NOMO-1 treated with DMSO at 0.1 percent for 48 hours (cell line): Measurements from ENCODE around the gene COLEC12.

Experiments used
- DNase-seq: peaks from one replicate; lab custom pipeline; 2025; ENCODE audit not compliant: unreplicated experiment; lab: John Stamatoyannopoulos, UW

COLEC12 gene

GRCh38 chr18:506264-506663, 5.8 kb upstream of the COLEC12 start:
- no peak for DNase-seq

- DNase-seq, result no peak
Measured at GRCh38 chr18:505483-506122, 5.1 kb upstream of the COLEC12 start.

DNA sequence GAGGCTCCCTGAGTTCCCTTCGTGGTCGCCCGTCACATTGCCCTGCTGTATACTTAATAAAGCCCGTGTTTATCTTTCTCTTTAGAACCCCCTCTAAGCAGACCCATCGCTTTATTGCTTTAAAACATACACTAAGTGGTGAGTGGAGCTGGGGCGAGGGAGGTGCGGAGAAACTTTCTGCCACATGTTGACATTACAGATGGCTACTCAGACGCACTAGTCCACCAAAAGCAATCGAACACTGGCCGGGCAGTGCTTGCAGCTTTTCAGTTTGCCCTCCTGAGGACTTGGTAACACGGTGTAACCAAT, 859 bp upstream of the COLEC12 start:
- no peak for DNase-seq

DNA sequence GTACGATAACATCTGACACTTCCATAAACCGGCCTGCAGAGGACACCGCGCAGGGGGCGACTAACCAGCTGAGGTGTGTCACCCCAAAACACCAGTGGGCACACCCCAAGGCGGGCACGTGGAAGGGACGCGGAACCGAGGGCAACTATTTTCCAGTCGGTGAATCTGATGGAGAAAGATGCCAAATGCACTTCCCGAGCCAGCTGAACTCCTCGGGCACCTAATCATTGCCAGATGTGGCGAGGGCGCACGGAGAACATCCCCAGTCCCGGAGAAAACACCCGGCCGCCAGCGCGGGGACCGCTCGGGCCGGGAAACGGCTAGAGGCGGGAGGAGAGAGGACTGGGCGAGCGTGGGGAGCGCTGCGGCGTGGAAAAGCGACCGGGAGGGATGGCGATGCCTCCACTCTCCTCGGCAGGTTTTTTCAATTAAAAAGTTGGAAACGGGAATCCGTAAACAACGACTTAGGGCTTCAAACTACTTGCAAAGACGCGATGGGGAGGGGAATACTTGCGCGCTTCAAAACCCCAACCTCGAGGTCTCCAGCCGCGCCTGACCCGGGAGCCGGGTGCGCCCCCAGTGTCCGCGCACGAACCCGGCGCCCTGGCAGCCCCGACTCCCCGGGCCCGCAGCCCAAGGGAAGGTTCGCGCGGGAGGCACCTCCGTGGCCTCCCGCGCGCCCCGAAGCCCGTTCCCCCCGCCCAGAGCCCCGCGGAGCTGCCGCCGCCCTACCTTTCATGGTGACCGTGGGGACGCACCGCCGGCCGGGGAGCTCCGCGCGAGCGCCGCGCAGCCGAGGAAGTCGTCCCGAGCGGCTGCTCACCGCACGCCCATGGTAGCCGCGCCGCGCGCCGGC, 497 bp downstream of the COLEC12 start:
- no peak for DNase-seq

GRCh38 chr18:498931-499775, 1.3 kb downstream of the COLEC12 start:
- peak; percentile 18 for DNase-seq

GRCh38 chr18:497688-498087, 2.8 kb downstream of the COLEC12 start:
- no peak for DNase-seq

DNA sequence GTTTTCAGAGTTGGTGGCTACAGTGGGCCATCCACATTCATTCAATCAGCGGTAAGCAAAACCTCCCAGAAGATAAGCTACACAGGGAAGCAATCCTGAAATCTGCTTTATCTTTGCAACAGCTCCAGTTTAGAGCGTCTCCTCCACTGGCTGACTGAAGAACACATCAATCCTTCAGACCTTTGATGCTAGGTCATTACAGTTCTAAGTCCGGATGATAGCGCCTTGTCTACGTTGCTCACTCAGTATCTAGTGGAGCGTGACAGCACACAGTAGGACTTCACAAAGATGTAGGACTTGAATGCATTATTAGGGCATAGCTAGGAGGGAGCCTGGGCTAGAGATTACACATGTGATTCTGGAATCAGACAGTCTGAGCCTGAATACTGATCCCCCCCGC, 5.0 kb downstream of the COLEC12 start:
- DNase-seq, result no peak

GRCh38 chr18:495017-495416, 5.5 kb downstream of the COLEC12 start:
- DNase-seq, result peak; percentile 44

- DNase-seq, result no peak
Measured at GRCh38 chr18:493986-494983, 6.2 kb downstream of the COLEC12 start.

GRCh38 chr18:492451-492850, 8.1 kb downstream of the COLEC12 start:
- DNase-seq, result no peak

- no peak for DNase-seq
Measured at GRCh38 chr18:490624-491023, 9.9 kb downstream of the COLEC12 start.

DNA sequence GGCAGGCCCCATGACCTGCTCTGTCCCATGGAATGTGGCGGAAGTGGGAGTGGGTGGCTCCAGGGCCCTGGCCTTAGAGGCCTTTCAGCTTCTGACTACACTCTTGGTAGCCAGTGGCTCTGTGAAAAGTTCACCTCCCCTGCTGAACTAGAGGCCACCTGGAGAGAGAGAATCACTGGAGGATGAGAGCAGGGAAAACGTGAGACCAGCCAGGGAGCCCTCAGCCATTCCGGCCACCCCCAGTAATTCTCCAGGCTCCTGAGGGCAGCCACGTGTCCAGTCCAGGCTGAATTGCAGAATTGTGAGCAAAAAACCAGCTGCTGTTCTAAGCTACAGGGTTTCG, 10.5 kb downstream of the COLEC12 start:
- DNase-seq, result no peak

GRCh38 chr18:489244-490023, 11.1 kb downstream of the COLEC12 start:
- no peak for DNase-seq

DNA sequence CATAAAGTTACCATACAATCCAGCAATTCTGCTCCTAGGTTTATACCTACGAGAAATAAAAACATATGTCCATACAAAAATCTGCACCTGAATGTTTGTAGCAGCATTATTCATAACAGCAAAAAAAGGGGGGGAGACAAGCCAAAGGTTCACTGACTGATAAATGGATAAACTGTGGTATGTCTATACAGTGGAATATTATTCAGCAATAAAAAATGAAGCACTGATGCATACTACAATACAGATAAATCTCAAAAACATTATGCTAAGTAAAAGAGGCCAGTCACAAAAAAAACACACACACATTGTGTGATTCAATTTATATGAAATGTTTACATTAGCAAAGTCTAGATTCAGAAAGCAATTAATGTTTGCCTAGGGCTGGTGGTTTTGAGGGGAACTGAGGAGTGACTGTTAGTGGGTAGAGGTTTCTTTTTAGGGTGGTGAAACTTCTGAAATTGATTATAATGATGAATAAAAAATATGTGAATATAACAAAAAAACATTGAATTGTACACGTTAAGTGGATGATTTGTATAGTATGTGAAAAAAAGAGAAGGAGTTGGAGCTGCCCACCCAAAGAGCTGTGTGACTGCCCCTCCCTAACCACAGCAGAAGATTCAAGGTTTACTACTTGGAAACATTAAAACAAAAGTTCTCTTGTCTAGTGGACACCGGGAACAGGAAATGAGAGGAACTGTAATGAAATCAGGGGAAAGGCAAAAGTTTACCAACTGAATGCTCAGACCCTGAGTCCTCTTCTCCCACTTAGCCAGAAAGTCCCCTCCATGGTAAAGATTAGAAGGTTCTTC, 13.4 kb downstream of the COLEC12 start:
- DNase-seq, result no peak

DNA sequence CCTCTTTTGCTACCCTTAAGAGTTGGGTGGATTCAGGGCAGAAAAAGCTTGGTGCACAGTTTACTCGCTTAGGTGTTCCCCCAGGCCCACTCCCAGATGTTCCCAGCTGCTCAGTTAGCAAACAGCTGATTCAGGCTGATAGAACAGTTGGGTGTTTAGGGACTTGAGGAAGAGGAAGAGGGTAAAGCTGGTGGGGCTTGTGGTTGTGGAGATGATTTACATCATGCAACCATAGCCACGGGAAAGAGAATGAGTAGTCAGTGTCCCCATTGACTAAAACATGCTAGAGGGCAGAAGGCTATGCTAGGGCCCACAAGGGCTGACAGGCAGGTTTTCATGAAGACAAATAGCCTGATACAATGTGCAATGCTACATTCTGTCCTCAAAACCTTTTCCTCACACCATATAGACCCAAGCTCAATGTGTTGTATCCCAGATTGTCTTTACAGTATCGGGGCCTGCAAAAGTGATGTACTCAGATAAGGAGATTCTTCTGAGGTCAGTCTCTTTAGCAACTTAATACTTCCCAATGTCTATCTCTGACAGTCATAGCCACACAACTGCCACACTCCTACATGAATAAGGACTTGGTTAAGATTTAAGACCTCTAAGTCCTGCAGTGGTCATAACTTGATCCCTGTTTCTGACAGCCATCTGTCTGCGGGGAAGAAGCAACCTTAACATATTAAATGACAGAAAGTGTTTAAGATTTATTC, 15.6 kb downstream of the COLEC12 start:
- peak; percentile 83 for DNase-seq

GRCh38 chr18:478681-479080, 21.8 kb downstream of the COLEC12 start:
- no peak for DNase-seq

DNA sequence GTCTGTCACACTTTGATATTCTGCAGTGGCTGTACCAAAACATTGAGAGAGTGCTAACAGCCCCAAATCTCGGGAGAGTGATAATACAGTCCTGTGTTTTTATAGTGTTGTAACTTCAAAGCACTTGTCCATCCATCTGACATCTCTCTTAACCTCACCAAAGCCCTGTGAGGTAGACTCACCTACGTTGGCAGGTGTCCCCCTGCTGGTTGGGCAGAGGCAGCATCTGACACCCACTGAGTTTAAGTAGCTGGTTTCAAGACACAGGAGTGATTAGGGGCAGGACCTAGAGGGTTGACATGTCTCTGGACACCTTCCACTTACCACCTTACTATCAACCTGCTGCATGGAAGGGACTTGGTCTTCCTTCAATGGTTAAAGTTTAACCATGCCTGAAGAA, 22.9 kb downstream of the COLEC12 start:
- no peak for DNase-seq

GRCh38 chr18:476251-476664, 24.2 kb downstream of the COLEC12 start:
- no peak for DNase-seq
